C4-2B (cell line): ENCODE data around the gene MYO1D.

ENCODE experiments used
- CTCF ChIP-seq: fragments of 450-650 bp; conservative IDR thresholded peaks from 2 replicates; pipeline ENCODE4 v1.5.1; 2017; ENCODE audit warnings: mild to moderate bottlenecking
- ZFX ChIP-seq: fragments of 450-650 bp; IDR thresholded peaks from 2 replicates; pipeline ENCODE4 v1.6.1; 2017

- TF ChIP-seq CTCF (no peak), ZFX (no peak)
These were observed 178.9 kb downstream of the MYO1D start for GRCh38 chr17:32697728-32698625.
